ENCODE results near the gene REXO5. TPM values are rescaled to one million over a fixed set of nuclear protein-coding genes. Genes with fewer than 3 reads are reported as not detected.

The REXO5 gene
- total RNA-seq, 4 donors from 2014 or later: 2.0 to 4.9 (median 2.7) TPM

- no peaks in the 10 kb centered on the region for H3K27me3 ChIP-seq
- DNase-seq (ENCODE audit: extremely low spot score): no peak
- no peak for TF ChIP-seq EP300 (IDR thresholded peaks at IDR 0.05)
- peaks cover 16 to 55% (median 30%) of the 10 kb centered on the region in 4 donors for H3K4me1 ChIP-seq
- peaks cover 0 to 36% (median 29%) of the 10 kb centered on the region in 4 donors for H3K36me3 ChIP-seq
- intact Hi-C loops (cut with DNase I): no loop called here
- 89% methylated on average over 4 of the region's 4 CpGs for WGBS
- H3K4me3 ChIP-seq: no peak overlapping the region
- no peaks in the 10 kb centered on the region for H3K9me3 ChIP-seq
- no peak overlapping the region for H3K27ac ChIP-seq (replicated peaks in 1 of 4)
These were observed 83.4 kb downstream of the REXO5 start for GRCh38 chr16:20889625-20890275.

GRCh38 chr16:20894388-20894787 is 88.1 kb downstream of the REXO5 start:
- peaks cover 0 to 50% (median 45%) of the 10 kb centered on the region in 4 donors for H3K36me3 ChIP-seq
- 100% methylated on average over 2 of the region's 2 CpGs for WGBS
- no peak overlapping the region for H3K27ac ChIP-seq (replicated peaks in 1 of 4)
- peaks cover 37 to 72% (median 49%) of the 10 kb centered on the region in 4 donors for H3K4me1 ChIP-seq
- H3K4me3 ChIP-seq: no peak overlapping the region
- TF ChIP-seq POLR2A (IDR thresholded peaks at IDR 0.05; ENCODE audit: low read depth) (no peak), EP300 (IDR thresholded peaks at IDR 0.05) (no peak), POLR2AphosphoS5 (IDR thresholded peaks at IDR 0.05) (no peak), CTCF (IDR thresholded peaks at IDR 0.05) (no peak)
- H3K27me3 ChIP-seq: no peaks in the 10 kb centered on the region
- no peaks in the 10 kb centered on the region for H3K9me3 ChIP-seq
- intact Hi-C loops (cut with DNase I): no loop called here
- DNase-seq (ENCODE audit: extremely low spot score): no peak

- no peak for TF ChIP-seq POLR2AphosphoS5 (IDR thresholded peaks at IDR 0.05)
- TF ChIP-seq CTCF (IDR thresholded peaks at IDR 0.05): no peak
- no peak for TF ChIP-seq EP300 (IDR thresholded peaks at IDR 0.05)
- peak overlapping the region in 1 of 4 donors; percentile 28 for H3K4me3 ChIP-seq
- peak overlapping the region; percentile 93 to 99 (median 99) for H3K27ac ChIP-seq (replicated peaks in 1 of 4)
- H3K9me3 ChIP-seq: no peaks in the 10 kb centered on the region
- intact Hi-C loops (cut with DNase I): no loop called here
- peaks cover 0 to 39% (median 34%) of the 10 kb centered on the region in 4 donors for H3K36me3 ChIP-seq
- WGBS: 89% methylated on average over 4 of the region's 4 CpGs
- H3K27me3 ChIP-seq: no peaks in the 10 kb centered on the region
- peaks cover 36 to 62% (median 50%) of the 10 kb centered on the region in 4 donors for H3K4me1 ChIP-seq
- no peak for DNase-seq (ENCODE audit: extremely low spot score)
These were observed 91.0 kb downstream of the REXO5 start for GRCh38 chr16:20897253-20897897.

- Histone ChIP-seq H3K9me3 (no peaks in the 10 kb centered on the region), H3K36me3 (peaks cover 0 to 39% (median 29%) of the 10 kb centered on the region in 4 donors), H3K4me3 (peak overlapping the region in 2 of 4 donors; percentile 28 to 74), H3K27me3 (no peaks in the 10 kb centered on the region), H3K4me1 (peaks cover 41 to 64% (median 55%) of the 10 kb centered on the region in 4 donors), H3K27ac (replicated peaks in 1 of 4) (peak overlapping the region; percentile 93 to 99 (median 99))
- 71% methylated on average over 3 of the region's 3 CpGs for WGBS
- DNase-seq (ENCODE audit: extremely low spot score): no peak
- intact Hi-C loops (cut with DNase I): no loop called here
- no peak for TF ChIP-seq EP300 (IDR thresholded peaks at IDR 0.05)
- no peak for TF ChIP-seq CTCF (IDR thresholded peaks at IDR 0.05)
These were observed 91.6 kb downstream of the REXO5 start for GRCh38 chr16:20897922-20898321.

- TF ChIP-seq POLR2A (IDR thresholded peaks at IDR 0.05; ENCODE audit: low read depth): no peak
- no peak for TF ChIP-seq EP300 (IDR thresholded peaks at IDR 0.05)
- TF ChIP-seq CTCF (IDR thresholded peaks at IDR 0.05): no peak
- no peak for TF ChIP-seq POLR2AphosphoS5 (IDR thresholded peaks at IDR 0.05)
- 18% methylated on average over 5 of the region's 5 CpGs for WGBS
- intact Hi-C loops (cut with DNase I): no loop called here
These were observed 92.7 kb downstream of the REXO5 start for GRCh38 chr16:20899071-20899470.

More at GRCh38 chr16:20899071-20899470, 92.7 kb downstream of the REXO5 start:
- Histone ChIP-seq H3K4me1 (peaks cover 53 to 75% (median 66%) of the 10 kb centered on the region in 4 donors), H3K36me3 (peaks cover 0 to 29% (median 21%) of the 10 kb centered on the region in 4 donors), H3K27me3 (no peaks in the 10 kb centered on the region), H3K9me3 (no peaks in the 10 kb centered on the region), H3K27ac (replicated peaks in 1 of 4) (peak overlapping the region; percentile 93 to 99 (median 99)), H3K4me3 (peak overlapping the region; percentile 60 to 96 (median 76))
- no peak for DNase-seq (ENCODE audit: extremely low spot score)
